ENCODE results near the gene DHX35. TPM values are rescaled to one million over a fixed set of nuclear protein-coding genes. Genes with fewer than 3 reads are reported as not detected.

The DHX35 gene
- total and polyA plus RNA-seq, 10 of the 15 experiments (the other 5 are each of a cell fraction or from before 2014, with no cell fraction given) = 4.3 to 21.6 (median 14.9) TPM

DNA sequence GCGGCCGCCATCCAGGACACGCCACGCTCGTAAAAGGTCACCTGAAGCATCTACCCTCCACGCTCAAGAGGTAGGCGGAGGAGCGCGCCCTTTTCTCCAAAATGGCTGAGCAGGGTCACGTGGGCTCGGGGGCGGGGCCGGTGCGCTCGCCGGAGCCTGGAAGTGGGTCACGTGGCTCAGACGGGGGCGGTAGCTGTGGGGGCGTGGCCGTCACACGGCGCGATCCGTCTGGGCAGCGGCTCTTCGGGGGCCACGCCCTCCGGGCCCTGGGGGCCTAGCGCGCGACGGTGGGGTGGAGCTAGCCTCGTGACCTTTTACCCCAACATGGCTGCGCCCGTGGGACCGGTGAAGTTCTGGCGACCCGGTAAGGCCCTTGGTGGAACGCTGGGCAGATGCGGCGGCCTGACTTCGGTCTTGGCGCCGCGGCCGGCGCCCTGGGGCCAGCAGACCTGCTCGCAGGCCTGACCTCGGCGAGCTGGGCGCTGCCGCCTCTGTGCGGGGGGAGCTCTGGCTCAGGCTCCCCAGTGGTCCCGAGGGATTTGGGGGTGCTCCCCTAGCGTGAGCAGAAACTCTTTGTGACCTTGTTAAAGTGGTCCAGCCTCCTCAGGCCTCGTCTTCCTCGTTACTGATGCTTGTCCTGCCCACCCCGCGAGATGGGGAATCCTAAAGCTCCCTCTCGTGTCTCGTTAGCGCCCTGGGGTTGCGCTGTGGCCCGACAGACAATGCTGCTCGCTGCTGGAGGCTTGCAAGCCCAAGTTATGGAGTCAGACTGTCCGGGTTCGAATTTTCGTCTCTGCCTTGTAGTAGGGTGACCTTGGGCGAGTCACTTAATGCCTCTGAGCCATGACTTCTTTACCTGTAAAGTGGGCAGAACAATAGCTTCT, at the start of gene DHX35 (continued):
- TF ChIP-seq, protein P1, sequence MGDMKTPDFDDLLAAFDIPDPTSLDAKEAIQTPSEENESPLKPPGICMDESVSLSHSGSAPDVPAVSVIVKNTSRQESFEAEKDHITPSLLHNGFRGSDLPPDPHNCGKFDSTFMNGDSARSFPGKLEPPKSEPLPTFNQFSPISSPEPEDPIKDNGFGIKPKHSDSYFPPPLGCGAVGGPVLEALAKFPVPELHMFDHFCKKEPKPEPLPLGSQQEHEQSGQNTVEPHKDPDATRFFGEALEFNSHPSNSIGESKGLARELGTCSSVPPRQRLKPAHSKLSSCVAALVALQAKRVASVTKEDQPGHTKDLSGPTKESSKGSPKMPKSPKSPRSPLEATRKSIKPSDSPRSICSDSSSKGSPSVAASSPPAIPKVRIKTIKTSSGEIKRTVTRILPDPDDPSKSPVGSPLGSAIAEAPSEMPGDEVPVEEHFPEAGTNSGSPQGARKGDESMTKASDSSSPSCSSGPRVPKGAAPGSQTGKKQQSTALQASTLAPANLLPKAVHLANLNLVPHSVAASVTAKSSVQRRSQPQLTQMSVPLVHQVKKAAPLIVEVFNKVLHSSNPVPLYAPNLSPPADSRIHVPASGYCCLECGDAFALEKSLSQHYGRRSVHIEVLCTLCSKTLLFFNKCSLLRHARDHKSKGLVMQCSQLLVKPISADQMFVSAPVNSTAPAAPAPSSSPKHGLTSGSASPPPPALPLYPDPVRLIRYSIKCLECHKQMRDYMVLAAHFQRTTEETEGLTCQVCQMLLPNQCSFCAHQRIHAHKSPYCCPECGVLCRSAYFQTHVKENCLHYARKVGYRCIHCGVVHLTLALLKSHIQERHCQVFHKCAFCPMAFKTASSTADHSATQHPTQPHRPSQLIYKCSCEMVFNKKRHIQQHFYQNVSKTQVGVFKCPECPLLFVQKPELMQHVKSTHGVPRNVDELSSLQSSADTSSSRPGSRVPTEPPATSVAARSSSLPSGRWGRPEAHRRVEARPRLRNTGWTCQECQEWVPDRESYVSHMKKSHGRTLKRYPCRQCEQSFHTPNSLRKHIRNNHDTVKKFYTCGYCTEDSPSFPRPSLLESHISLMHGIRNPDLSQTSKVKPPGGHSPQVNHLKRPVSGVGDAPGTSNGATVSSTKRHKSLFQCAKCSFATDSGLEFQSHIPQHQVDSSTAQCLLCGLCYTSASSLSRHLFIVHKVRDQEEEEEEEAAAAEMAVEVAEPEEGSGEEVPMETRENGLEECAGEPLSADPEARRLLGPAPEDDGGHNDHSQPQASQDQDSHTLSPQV (IDR thresholded peaks at IDR 0.05) = no peak
- no peak for TF ChIP-seq ZSCAN29 (IDR thresholded peaks at IDR 0.05)
- no peak for TF ChIP-seq CEBPB (IDR thresholded peaks at IDR 0.05; ENCODE audit: borderline replicate concordance in 1 of 2, low read depth in 2 of 2, low read length in 2 of 2)
- TF ChIP-seq, protein P2, sequence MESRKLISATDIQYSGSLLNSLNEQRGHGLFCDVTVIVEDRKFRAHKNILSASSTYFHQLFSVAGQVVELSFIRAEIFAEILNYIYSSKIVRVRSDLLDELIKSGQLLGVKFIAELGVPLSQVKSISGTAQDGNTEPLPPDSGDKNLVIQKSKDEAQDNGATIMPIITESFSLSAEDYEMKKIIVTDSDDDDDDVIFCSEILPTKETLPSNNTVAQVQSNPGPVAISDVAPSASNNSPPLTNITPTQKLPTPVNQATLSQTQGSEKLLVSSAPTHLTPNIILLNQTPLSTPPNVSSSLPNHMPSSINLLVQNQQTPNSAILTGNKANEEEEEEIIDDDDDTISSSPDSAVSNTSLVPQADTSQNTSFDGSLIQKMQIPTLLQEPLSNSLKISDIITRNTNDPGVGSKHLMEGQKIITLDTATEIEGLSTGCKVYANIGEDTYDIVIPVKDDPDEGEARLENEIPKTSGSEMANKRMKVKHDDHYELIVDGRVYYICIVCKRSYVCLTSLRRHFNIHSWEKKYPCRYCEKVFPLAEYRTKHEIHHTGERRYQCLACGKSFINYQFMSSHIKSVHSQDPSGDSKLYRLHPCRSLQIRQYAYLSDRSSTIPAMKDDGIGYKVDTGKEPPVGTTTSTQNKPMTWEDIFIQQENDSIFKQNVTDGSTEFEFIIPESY (IDR thresholded peaks at IDR 0.05) = no peak
- no peak for TF ChIP-seq SUPT20H (IDR thresholded peaks at IDR 0.05; ENCODE audit: borderline replicate concordance, control insufficient read depth, low read depth, low read length)
- TF ChIP-seq, protein P3, sequence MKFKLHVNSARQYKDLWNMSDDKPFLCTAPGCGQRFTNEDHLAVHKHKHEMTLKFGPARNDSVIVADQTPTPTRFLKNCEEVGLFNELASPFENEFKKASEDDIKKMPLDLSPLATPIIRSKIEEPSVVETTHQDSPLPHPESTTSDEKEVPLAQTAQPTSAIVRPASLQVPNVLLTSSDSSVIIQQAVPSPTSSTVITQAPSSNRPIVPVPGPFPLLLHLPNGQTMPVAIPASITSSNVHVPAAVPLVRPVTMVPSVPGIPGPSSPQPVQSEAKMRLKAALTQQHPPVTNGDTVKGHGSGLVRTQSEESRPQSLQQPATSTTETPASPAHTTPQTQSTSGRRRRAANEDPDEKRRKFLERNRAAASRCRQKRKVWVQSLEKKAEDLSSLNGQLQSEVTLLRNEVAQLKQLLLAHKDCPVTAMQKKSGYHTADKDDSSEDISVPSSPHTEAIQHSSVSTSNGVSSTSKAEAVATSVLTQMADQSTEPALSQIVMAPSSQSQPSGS (IDR thresholded peaks at IDR 0.05; ENCODE audit: low read length) = no peak
- peak; percentile 74 to 90 for TF ChIP-seq BHLHE40 (IDR thresholded peaks at IDR 0.05; ENCODE audit: borderline replicate concordance in 1 of 2, low read depth in 2 of 2, low read length in 1 of 2)
- TF ChIP-seq, protein P4, sequence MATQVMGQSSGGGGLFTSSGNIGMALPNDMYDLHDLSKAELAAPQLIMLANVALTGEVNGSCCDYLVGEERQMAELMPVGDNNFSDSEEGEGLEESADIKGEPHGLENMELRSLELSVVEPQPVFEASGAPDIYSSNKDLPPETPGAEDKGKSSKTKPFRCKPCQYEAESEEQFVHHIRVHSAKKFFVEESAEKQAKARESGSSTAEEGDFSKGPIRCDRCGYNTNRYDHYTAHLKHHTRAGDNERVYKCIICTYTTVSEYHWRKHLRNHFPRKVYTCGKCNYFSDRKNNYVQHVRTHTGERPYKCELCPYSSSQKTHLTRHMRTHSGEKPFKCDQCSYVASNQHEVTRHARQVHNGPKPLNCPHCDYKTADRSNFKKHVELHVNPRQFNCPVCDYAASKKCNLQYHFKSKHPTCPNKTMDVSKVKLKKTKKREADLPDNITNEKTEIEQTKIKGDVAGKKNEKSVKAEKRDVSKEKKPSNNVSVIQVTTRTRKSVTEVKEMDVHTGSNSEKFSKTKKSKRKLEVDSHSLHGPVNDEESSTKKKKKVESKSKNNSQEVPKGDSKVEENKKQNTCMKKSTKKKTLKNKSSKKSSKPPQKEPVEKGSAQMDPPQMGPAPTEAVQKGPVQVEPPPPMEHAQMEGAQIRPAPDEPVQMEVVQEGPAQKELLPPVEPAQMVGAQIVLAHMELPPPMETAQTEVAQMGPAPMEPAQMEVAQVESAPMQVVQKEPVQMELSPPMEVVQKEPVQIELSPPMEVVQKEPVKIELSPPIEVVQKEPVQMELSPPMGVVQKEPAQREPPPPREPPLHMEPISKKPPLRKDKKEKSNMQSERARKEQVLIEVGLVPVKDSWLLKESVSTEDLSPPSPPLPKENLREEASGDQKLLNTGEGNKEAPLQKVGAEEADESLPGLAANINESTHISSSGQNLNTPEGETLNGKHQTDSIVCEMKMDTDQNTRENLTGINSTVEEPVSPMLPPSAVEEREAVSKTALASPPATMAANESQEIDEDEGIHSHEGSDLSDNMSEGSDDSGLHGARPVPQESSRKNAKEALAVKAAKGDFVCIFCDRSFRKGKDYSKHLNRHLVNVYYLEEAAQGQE (IDR thresholded peaks at IDR 0.05; ENCODE audit: low read depth, low read length) = no peak
- TF ChIP-seq, protein P5, sequence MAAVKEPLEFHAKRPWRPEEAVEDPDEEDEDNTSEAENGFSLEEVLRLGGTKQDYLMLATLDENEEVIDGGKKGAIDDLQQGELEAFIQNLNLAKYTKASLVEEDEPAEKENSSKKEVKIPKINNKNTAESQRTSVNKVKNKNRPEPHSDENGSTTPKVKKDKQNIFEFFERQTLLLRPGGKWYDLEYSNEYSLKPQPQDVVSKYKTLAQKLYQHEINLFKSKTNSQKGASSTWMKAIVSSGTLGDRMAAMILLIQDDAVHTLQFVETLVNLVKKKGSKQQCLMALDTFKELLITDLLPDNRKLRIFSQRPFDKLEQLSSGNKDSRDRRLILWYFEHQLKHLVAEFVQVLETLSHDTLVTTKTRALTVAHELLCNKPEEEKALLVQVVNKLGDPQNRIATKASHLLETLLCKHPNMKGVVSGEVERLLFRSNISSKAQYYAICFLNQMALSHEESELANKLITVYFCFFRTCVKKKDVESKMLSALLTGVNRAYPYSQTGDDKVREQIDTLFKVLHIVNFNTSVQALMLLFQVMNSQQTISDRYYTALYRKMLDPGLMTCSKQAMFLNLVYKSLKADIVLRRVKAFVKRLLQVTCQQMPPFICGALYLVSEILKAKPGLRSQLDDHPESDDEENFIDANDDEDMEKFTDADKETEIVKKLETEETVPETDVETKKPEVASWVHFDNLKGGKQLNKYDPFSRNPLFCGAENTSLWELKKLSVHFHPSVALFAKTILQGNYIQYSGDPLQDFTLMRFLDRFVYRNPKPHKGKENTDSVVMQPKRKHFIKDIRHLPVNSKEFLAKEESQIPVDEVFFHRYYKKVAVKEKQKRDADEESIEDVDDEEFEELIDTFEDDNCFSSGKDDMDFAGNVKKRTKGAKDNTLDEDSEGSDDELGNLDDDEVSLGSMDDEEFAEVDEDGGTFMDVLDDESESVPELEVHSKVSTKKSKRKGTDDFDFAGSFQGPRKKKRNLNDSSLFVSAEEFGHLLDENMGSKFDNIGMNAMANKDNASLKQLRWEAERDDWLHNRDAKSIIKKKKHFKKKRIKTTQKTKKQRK (IDR thresholded peaks at IDR 0.05; ENCODE audit: low read depth, low read length) = no peak
- TF ChIP-seq SIN3A (IDR thresholded peaks at IDR 0.05; ENCODE audit: low read depth, low read length) = peak; percentile 64
- TF ChIP-seq POLR2AphosphoS2 (IDR thresholded peaks at IDR 0.05; ENCODE audit: low read depth, low read length) = peak; percentile 53
- TF ChIP-seq CBX3 (IDR thresholded peaks at IDR 0.05; ENCODE audit: borderline replicate concordance, low read depth) = no peak
- TF ChIP-seq IKZF1 (conservative IDR thresholded peaks at IDR 0.05) = peak; percentile 87
